Small intestine (tissue), 7 donors: ENCODE measurements around the gene GPI. TPM values are rescaled to one million over a fixed set of nuclear protein-coding genes. Genes with fewer than 3 reads are reported as not detected.
"Not testable (repeated sequence)": the region's sequence is repeated elsewhere in the genome, so short reads cannot be mapped to it uniquely, and the experiment has no call there.

ENCODE experiments used
- DNase-seq, 2 donors: peaks; one replicate each; pipeline versions ENCODE4 v3.0.0 to v3.0.0-alpha.2; 2013
- FAIRE-seq: peaks from 2 replicates; lab custom pipeline; 2012; peaks lifted over from hg19 to GRCh38; lab: Jason Lieb, UNC
- H3K27ac ChIP-seq, 3 donors: one replicate each; pipeline ENCODE4 v1.5.1; 2013; ENCODE audit warnings: low read length in 2 of 3, mild to moderate bottlenecking in 2 of 3, control low read depth in 1 of 3, inconsistent platforms in 1 of 3, low read depth in 1 of 3, moderate library complexity in 1 of 3
- H3K27me3 ChIP-seq, 3 donors: one replicate each; pipeline ENCODE4 v1.6.1; 2013; ENCODE audit warnings: low read length in 3 of 3, inconsistent platforms in 1 of 3; ENCODE audit not compliant: control insufficient read depth in 3 of 3, insufficient read depth in 3 of 3
- H3K36me3 ChIP-seq, 3 donors: one replicate each; pipeline ENCODE4 v1.6.1; 2013; ENCODE audit warnings: low read length in 3 of 3, inconsistent platforms in 1 of 3, low read depth in 1 of 3, mild to moderate bottlenecking in 1 of 3, moderate library complexity in 1 of 3; ENCODE audit not compliant: control insufficient read depth in 3 of 3, insufficient read depth in 2 of 3
- H3K4me1 ChIP-seq, 3 donors: one replicate each; pipeline ENCODE4 v1.6.1; 2013; ENCODE audit warnings: low read length in 2 of 3, inconsistent platforms in 1 of 3, low read depth in 1 of 3, mild to moderate bottlenecking in 1 of 3, moderate library complexity in 1 of 3; ENCODE audit not compliant: control insufficient read depth in 3 of 3, insufficient read depth in 2 of 3
- H3K4me3 ChIP-seq, 3 donors: one replicate each; pipeline ENCODE4 v1.5.1; 2013; ENCODE audit warnings: low read length in 3 of 3, control low read depth in 1 of 3, inconsistent platforms in 1 of 3, low read depth in 1 of 3, mild to moderate bottlenecking in 1 of 3, moderate library complexity in 1 of 3
- H3K9me3 ChIP-seq, 2 donors: one replicate each; pipeline ENCODE4 v1.6.1; 2013; ENCODE audit warnings: low read depth in 1 of 2, low read length in 1 of 2; ENCODE audit not compliant: control insufficient read depth in 2 of 2, insufficient read depth in 1 of 2
- WGBS, 3 donors: extraction: QIAGEN DNeasy Blood & Tissue Kit; methylation state at CpG; one replicate each; pipeline ENCODE4 v1.1.7; 2013; 5-methylcytosine and 5-hydroxymethylcytosine counted together
- polyA plus RNA-seq, 4 donors: library from polyadenylated mRNA; stranded (reverse) in 3 of 4; unstranded in 1 of 4; fragments of 200-250 nt in 3 of 4; fragments of 120-200 nt in 1 of 4; gene quantifications; one replicate each; pipeline versions ENCODE4 v1.2.1 to v1.2.3, GENCODE V29; 2013
- donor health status: healthy with polysubstance abuse.
- donor health status: control.
- donor health status: control.
- donor health status: Bipolar disorder and iron deficiency.
- donor health status: healthy.

The GPI gene
- polyA plus RNA-seq, 4 donors = 98.6 to 199 (median 125) TPM

DNA sequence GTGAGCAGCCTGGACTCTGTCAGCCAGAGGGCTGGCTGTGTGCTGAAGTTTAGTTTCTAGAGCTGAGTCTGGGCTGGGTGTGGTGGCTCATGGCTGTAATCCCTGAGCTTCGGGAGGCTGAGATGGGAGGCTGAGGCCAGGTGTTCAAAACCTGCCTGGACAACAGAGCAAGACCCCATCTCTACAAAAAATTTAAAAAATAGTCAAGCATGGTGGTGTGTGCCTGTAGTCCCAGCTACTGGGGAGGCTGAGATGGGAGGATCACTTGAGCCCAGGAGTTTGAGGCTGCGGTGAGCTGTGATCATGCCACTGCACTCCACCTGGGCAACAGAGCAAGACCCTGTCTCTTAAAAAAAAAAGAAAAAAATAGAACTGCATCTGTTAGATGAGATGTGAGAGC lies 23.7 kb downstream of the GPI start:
- H3K4me3 ChIP-seq, H3K27ac ChIP-seq, H3K27me3 ChIP-seq, DNase-seq, FAIRE-seq, H3K4me1 ChIP-seq: not testable (repeated sequence)
- Histone ChIP-seq H3K36me3 (peaks cover 2 to 94% (median 35%) of the 10 kb centered on the region in 3 donors), H3K9me3 (peaks cover 0 to 24% of the 10 kb centered on the region in 2 donors)
- 92 to 100% (median 97%) methylated on average over 2 of the region's 2 CpGs for WGBS, 3 donors

DNA sequence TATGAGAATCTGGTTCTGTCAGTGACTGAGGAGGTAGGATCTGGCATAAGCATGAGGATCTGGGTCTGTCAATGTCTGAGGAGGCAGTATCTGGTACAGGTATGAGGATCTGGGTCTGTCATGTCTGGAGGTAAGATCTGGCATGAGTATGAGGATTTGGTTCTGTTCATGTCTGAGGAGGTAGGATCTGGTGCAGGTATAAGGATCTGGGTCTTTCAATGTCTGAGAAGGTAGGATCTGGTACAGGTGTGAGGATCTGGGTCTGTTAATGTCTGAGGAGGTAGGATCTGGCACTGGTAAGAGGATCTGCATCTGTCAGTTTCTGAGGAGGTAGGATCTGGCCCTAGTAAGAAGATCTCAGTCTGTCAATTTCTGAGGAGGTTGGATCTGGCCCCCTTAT lies 26.8 kb downstream of the GPI start:
- H3K27me3 ChIP-seq = no peaks in the 10 kb centered on the region

DNA sequence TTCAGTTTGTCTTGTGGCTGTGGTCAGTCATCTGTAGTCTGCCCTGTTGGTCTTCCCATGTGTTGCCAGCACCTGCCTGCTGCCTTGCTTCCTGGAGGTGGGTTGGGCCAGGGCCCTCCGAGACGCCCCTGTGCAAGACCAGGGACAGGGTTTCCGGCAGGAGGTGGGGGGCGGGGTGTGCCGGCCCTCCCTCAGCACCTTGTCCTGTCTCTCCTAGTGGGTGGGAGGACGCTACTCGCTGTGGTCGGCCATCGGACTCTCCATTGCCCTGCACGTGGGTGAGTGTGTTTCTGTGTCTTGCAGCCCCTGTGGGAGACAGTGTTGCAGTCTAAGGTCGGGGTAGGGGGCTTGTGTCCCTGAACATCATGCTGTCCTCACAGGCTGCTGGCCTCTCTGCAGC lies 28.0 kb downstream of the GPI start:
- H3K27ac ChIP-seq = no peak overlapping the region
- H3K36me3 ChIP-seq = peaks cover 2 to 94% (median 35%) of the 10 kb centered on the region in 3 donors
- H3K27me3 ChIP-seq = no peaks in the 10 kb centered on the region
- FAIRE-seq (no peak), DNase-seq (no peak)
- peaks cover 0 to 24% of the 10 kb centered on the region in 2 donors for H3K9me3 ChIP-seq
- no peaks in the 10 kb centered on the region for H3K4me1 ChIP-seq
- 80 to 89% (median 86%) methylated on average over 10 to 11 of the region's 11 CpGs for WGBS, 3 donors
- H3K4me3 ChIP-seq = no peak overlapping the region

More for the DNA sequence above, 26.8 kb downstream of the GPI start:
- peaks cover 2 to 93% (median 33%) of the 10 kb centered on the region in 3 donors for H3K36me3 ChIP-seq
- H3K9me3 ChIP-seq = peaks cover 0 to 24% of the 10 kb centered on the region in 2 donors
- no peak overlapping the region for H3K4me3 ChIP-seq
- DNase-seq = peak in 1 of 2 donors; percentile 21
- H3K27ac ChIP-seq = no peak overlapping the region
- FAIRE-seq = no peak
- H3K4me1 ChIP-seq = no peaks in the 10 kb centered on the region

DNA sequence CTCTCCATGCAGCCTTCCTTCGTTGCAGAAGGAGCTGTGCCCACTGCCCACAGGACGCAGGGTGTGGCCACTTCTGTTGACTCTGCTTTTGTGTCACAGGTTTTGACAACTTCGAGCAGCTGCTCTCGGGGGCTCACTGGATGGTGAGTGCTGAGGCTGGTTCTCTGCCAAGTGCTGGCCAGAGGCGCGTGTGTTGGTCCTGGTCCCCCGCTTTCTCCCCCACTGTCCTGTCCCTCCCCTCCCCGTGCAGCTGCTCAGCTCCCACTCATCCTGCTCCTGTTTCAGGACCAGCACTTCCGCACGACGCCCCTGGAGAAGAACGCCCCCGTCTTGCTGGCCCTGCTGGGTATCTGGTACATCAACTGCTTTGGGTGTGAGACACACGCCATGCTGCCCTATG lies 28.6 kb downstream of the GPI start:
- Histone ChIP-seq H3K4me3 (no peak overlapping the region), H3K4me1 (no peaks in the 10 kb centered on the region), H3K9me3 (peaks cover 0 to 24% of the 10 kb centered on the region in 2 donors), H3K27ac (no peak overlapping the region), H3K36me3 (peaks cover 5 to 93% (median 37%) of the 10 kb centered on the region in 3 donors), H3K27me3 (no peaks in the 10 kb centered on the region)
- no peak for FAIRE-seq
- DNase-seq = no peak
- WGBS, 3 donors = 87 to 93% (median 91%) methylated on average over 14 of the region's 14 CpGs

DNA sequence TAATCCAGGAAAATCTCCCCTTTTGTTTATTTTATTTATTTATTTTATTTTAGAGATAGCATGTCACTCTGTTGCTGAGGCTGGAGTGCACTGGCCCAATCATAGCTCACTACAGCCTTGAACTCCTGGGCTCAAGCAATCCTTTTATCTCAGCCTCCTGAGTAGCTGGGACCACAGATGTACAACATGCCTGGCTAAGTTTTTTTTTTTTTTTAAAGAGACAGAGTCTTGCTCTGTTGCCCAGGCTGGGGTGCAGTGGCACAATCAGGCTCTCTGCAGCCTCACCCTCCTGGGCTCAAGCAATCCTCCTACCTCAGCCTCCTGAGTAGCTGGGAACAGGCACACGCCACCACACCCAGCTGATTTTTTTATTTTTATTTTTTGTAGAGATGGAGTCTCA lies 32.9 kb downstream of the GPI start:
- DNase-seq (no peak), FAIRE-seq (no peak)
- Histone ChIP-seq H3K4me1 (no peaks in the 10 kb centered on the region), H3K9me3 (no peaks in the 10 kb centered on the region), H3K27ac (no peak overlapping the region), H3K27me3 (no peaks in the 10 kb centered on the region), H3K36me3 (peaks cover 12 to 82% (median 23%) of the 10 kb centered on the region in 3 donors), H3K4me3 (no peak overlapping the region)
- 95 to 100% (median 100%) methylated on average over 1 of the region's 1 CpG for WGBS, 3 donors

DNA sequence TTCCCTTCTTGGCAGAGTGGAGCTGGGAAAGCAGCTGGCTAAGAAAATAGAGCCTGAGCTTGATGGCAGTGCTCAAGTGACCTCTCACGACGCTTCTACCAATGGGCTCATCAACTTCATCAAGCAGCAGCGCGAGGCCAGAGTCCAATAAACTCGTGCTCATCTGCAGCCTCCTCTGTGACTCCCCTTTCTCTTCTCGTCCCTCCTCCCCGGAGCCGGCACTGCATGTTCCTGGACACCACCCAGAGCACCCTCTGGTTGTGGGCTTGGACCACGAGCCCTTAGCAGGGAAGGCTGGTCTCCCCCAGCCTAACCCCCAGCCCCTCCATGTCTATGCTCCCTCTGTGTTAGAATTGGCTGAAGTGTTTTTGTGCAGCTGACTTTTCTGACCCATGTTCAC lies 34.9 kb downstream of the GPI start:
- WGBS, 3 donors = 85 to 91% (median 90%) methylated on average over 9 of the region's 9 CpGs
- FAIRE-seq (no peak), DNase-seq (no peak)
- no peaks in the 10 kb centered on the region for H3K27me3 ChIP-seq
- H3K9me3 ChIP-seq = no peaks in the 10 kb centered on the region
- H3K36me3 ChIP-seq = peaks cover 12 to 61% (median 23%) of the 10 kb centered on the region in 3 donors
- no peak overlapping the region for H3K4me3 ChIP-seq
- H3K27ac ChIP-seq = no peak overlapping the region
- peaks cover 0 to 3% (median 0%) of the 10 kb centered on the region in 3 donors for H3K4me1 ChIP-seq

DNA sequence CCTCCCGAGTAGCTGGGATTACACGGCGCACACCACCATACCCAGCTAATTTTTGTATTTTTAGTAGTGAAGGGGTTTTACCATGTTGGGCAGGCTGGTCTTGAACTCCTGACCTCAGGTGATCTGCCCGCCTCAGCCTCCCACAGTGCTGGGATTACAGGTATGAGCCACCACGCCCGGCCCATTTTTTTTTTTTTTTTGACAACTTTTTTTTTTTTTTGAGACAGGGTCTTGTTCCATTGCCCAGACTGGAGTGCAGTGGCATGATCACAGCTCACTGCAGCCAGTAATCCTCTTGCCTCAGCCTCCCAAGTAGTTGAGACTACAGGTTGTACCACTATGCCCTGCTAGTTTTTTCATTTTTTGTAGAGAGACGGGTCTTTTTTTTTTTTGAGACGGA lies 35.8 kb downstream of the GPI start:
- H3K4me3 ChIP-seq, H3K4me1 ChIP-seq, FAIRE-seq, DNase-seq, H3K27ac ChIP-seq, H3K27me3 ChIP-seq, H3K9me3 ChIP-seq: not testable (repeated sequence)
- H3K36me3 ChIP-seq = peaks cover 12 to 54% (median 20%) of the 10 kb centered on the region in 3 donors
- 94 to 97% (median 96%) methylated on average over 8 of the region's 8 CpGs for WGBS, 3 donors

DNA sequence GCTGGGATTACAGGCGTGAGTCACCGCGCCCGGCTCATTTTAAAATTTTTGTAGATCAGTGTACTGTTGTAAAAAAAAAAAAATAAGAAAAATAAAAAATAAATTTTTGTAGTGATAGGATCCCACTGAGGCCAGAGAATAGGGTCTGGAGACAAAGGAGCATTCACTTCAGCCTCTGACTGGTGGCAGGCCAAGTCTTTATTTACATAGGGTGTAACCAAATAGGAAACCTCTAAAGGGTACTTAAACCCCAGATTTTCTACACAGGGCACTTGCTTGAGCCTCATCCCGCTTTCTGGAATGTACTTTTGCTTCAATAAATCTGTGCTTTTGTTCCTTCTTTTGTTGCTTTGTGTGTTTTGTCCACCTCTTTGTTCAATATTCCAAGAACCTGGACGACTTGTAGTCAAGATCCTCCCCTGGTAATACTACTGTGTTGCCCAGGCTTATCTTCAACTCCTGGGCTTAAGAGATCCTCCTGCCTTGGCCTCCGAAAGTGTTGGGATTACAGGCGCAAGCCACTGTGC lies 37.1 kb downstream of the GPI start:
- Histone ChIP-seq H3K27ac (no peak overlapping the region), H3K4me1 (peaks cover 0 to 3% (median 0%) of the 10 kb centered on the region in 3 donors), H3K4me3 (no peak overlapping the region), H3K27me3 (no peaks in the 10 kb centered on the region), H3K36me3 (peaks cover 12 to 42% (median 17%) of the 10 kb centered on the region in 3 donors), H3K9me3 (no peaks in the 10 kb centered on the region)
- no peak for FAIRE-seq
- peak in 1 of 2 donors; percentile 13 for DNase-seq
- WGBS, 3 donors = 57 to 81% (median 66%) methylated on average over 8 of the region's 8 CpGs

DNA sequence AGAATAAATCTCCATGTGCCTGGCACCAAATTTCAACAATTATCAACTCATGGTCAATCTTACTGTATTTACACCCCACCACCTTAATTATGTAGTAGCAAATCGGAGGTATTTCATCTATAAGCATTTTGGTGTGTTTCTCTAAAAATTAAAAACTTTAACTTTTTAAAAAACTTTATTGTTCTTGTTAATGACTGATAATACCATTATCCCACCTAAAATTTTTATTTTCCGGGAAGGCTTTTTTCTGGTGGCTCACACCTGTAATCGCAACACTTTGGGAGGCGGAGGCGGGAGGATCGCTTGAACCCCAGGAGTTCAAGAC lies 38.8 kb downstream of the GPI start:
- 9 to 34% (median 16%) methylated on average over 6 of the region's 6 CpGs for WGBS, 3 donors
- no peak for FAIRE-seq

More for the DNA sequence above, 38.8 kb downstream of the GPI start:
- Histone ChIP-seq H3K36me3 (peaks cover 9 to 32% (median 11%) of the 10 kb centered on the region in 3 donors), H3K4me1 (peaks cover 0 to 3% (median 0%) of the 10 kb centered on the region in 3 donors), H3K4me3 (peak overlapping the region in 2 of 3 donors; percentile 82 to 99), H3K9me3 (no peaks in the 10 kb centered on the region), H3K27me3 (no peaks in the 10 kb centered on the region), H3K27ac (no peak overlapping the region)
- DNase-seq = no peak
